ENCODE data around the gene AOX1.

The AOX1 gene

GRCh38 chr2:200625282-200625681, 39.5 kb downstream of the AOX1 start:
- no peak for TF ChIP-seq SIN3A (IDR thresholded peaks at IDR 0.05; ENCODE audit: borderline replicate concordance, insufficient read depth, low read length)
- no peak for TF ChIP-seq TAF1 (IDR thresholded peaks at IDR 0.05; ENCODE audit: borderline replicate concordance, insufficient read depth, low read length)
- no peak for TF ChIP-seq REST (IDR thresholded peaks at IDR 0.05; ENCODE audit: insufficient read depth in 1 of 2, low read depth in 2 of 2, low read length in 2 of 2)
- no peak for TF ChIP-seq POLR2AphosphoS5 (IDR thresholded peaks at IDR 0.05; ENCODE audit: low read depth, low read length)
- no peak for TF ChIP-seq FOXP2 (optimal IDR thresholded peaks at IDR 0.05; ENCODE audit: borderline replicate concordance, extremely low read depth, extremely low read length, insufficient read depth)

- TF ChIP-seq TAF1 (IDR thresholded peaks at IDR 0.05; ENCODE audit: borderline replicate concordance, insufficient read depth, low read length): no peak
- no peak for TF ChIP-seq POLR2AphosphoS5 (IDR thresholded peaks at IDR 0.05; ENCODE audit: low read depth, low read length)
- no peak for TF ChIP-seq REST (IDR thresholded peaks at IDR 0.05; ENCODE audit: insufficient read depth in 1 of 2, low read depth in 2 of 2, low read length in 2 of 2)
- no peak for TF ChIP-seq SIN3A (IDR thresholded peaks at IDR 0.05; ENCODE audit: borderline replicate concordance, insufficient read depth, low read length)
- TF ChIP-seq FOXP2 (optimal IDR thresholded peaks at IDR 0.05; ENCODE audit: borderline replicate concordance, extremely low read depth, extremely low read length, insufficient read depth): no peak
Observed at GRCh38 chr2:200625958-200626363, 40.1 kb downstream of the AOX1 start.

GRCh38 chr2:200627110-200627770, 41.4 kb downstream of the AOX1 start:
- TF ChIP-seq SIN3A (IDR thresholded peaks at IDR 0.05; ENCODE audit: borderline replicate concordance, insufficient read depth, low read length) (no peak), REST (IDR thresholded peaks at IDR 0.05; ENCODE audit: insufficient read depth in 1 of 2, low read depth in 2 of 2, low read length in 2 of 2) (no peak), FOXP2 (optimal IDR thresholded peaks at IDR 0.05; ENCODE audit: borderline replicate concordance, extremely low read depth, extremely low read length, insufficient read depth) (no peak), TAF1 (IDR thresholded peaks at IDR 0.05; ENCODE audit: borderline replicate concordance, insufficient read depth, low read length) (no peak), POLR2AphosphoS5 (IDR thresholded peaks at IDR 0.05; ENCODE audit: low read depth, low read length) (no peak)

GRCh38 chr2:200631287-200631686, 45.5 kb downstream of the AOX1 start:
- TF ChIP-seq POLR2AphosphoS5 (IDR thresholded peaks at IDR 0.05; ENCODE audit: low read depth, low read length) (no peak), FOXP2 (optimal IDR thresholded peaks at IDR 0.05; ENCODE audit: borderline replicate concordance, extremely low read depth, extremely low read length, insufficient read depth) (no peak), SIN3A (IDR thresholded peaks at IDR 0.05; ENCODE audit: borderline replicate concordance, insufficient read depth, low read length) (no peak), TAF1 (IDR thresholded peaks at IDR 0.05; ENCODE audit: borderline replicate concordance, insufficient read depth, low read length) (no peak), REST (IDR thresholded peaks at IDR 0.05; ENCODE audit: insufficient read depth in 1 of 2, low read depth in 2 of 2, low read length in 2 of 2) (no peak)
